Epithelial cell of prostate (primary cell): Measurements from ENCODE around the gene BCOR.

Experiments
- DNase-seq: peaks from one replicate; pipeline ENCODE4 v3.0.0-alpha.2; 2011; ENCODE audit warnings: low read depth, low spot score
- H3K27ac ChIP-seq: fragments of 450-650 bp; 2 replicates; pipeline ENCODE4 v1.5.1; 2017; ENCODE audit warnings: mild to moderate bottlenecking

BCOR gene

GRCh38 chrX:40073439-40074054 is 24.2 kb downstream of the BCOR start:
- no peak for DNase-seq
- H3K27ac ChIP-seq = no peak overlapping the region

DNA sequence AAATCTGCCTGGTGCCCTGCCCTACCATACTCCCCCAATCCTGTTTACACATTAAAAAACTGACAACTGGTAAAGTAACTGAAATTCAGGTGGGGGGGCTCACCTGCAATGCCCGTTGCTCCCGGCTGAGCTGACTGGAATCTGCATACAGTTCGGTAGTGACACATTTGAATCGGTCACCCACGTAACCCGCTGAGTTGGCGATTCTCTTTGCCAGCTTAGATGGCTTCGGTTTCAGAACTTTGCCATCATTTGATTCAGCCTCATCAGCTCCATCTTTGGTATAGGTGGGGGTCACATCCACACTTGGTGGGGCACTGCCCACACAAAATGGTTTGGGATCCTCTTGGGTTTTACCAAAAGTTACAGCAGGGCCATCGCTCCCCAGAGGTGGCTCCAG is 25.5 kb downstream of the BCOR start:
- H3K27ac ChIP-seq = no peak overlapping the region
- DNase-seq = no peak

GRCh38 chrX:40068048-40068447 is 29.7 kb downstream of the BCOR start:
- no peak overlapping the region for H3K27ac ChIP-seq
- no peak for DNase-seq

- no peak for DNase-seq
- no peak overlapping the region for H3K27ac ChIP-seq
These were observed 31.1 kb downstream of the BCOR start for GRCh38 chrX:40066700-40067099.

DNA sequence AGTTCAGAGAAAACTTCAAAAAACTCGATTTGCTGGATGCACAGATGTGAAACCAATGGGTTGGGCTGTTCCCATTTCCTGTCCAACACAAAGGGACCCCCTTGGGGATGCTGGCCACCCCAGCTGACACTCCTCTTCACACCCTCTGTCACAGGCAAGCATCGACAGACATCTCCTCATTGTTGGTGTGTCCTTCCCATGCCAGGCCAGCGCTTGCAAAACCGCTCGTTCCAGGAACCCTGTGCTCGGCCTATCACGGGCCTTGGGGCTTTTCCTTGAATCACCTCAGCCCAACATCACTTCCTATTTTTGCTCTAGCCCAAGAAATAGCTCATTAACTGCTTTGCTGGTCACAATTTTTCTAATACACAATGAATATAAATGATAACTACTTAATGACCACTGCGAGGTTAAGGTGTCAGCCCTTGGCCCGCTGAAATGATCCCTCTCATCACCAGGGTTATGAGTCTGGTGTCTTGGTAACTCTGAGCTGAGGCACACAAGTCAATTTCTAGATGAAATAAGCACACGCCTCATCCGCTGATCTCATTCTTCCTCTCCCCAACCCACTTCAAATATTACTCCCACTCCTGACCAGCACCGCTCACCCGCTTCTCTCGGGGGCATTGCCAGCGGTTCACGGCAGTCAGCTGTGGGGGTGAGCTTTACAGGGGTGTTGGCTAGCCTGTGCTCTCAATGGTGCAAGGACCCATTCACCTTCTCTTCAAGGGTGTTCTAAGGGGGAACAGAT is 32.3 kb downstream of the BCOR start:
- no peak for DNase-seq

DNA sequence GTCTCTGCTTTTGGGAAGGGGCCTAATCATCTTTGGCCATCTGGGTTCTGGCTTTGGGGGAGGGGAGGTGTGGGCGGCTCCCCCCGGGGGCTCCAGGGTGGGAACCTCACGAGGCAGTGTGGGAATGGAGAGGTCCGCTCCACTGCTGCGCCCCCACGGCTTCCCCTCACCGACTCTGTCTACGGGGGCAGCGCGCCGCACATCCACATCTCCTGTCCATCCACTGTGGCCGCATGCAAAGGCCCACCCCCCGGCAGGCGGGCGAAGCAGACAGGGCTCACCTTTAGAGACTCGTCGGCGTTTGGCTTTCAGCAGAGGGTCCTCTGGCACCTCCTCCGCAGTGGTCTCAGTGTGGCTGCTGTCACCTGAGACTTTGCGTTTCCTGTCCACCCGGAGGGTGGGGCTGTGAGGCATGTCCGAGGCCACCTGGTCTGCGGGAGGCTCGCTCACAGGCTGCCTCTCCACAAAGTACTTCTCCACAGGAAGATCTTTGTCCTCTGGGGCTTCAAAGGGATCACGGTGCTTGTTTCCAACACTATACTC is 33.6 kb downstream of the BCOR start:
- no peak for DNase-seq
- no peak overlapping the region for H3K27ac ChIP-seq

More for the DNA sequence above, 32.3 kb downstream of the BCOR start:
- no peak overlapping the region for H3K27ac ChIP-seq

GRCh38 chrX:40063555-40063954 is 34.2 kb downstream of the BCOR start:
- H3K27ac ChIP-seq = no peak overlapping the region
- DNase-seq = no peak

DNA sequence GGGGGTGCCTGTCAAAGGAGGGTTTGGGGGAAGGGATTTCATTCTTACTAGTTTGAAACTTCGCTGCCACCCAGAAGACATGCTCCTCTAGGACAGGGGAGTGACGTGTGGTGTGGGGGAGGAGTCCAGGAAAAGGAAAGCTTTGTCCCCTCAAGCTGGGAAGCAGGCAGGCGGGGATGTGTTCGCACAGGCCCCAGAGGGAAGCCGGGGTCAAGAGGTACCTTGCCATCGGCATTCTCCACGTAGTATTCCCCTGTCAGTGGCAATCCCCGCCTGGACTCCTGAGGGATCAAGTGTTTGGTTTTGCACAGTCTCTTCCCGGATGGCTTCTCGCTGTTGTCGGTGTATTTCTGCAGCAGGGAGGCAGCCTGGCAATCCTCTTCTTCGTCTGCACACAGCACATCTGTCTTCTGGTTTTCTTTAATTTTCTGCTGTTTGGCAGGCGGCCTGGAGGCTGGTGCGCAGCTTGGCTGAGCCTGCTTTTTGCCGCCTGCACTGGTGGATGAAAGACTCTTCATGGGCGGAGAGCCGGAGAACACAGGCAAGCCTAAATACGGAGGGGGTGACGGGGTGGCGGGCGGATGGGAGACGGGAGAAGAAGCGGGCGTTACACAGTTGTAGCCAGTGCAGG is 35.1 kb downstream of the BCOR start:
- H3K27ac ChIP-seq = no peak overlapping the region
- no peak for DNase-seq

- DNase-seq = no peak
- no peak overlapping the region for H3K27ac ChIP-seq
These were observed 35.8 kb downstream of the BCOR start for GRCh38 chrX:40061871-40062524.

DNA sequence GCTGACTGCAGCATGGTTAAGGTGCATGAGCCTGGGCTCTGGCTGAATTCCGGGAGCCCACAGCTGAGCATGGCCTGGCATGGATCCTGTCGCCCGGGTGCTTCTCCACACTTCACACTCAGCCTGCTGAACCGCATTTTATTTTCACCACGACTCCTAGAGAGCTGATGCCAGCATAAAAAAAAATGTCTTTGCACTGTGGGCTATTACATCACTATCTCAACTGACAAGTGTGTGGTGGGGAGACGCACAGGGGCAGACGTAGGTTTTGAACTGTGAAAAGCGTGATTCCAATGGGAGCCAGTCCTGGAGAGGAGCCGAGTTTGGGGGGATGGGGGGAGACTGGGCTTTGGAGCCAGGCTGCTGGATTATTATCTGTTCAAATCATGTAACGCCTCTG is 36.8 kb downstream of the BCOR start:
- DNase-seq = no peak
- no peak overlapping the region for H3K27ac ChIP-seq

DNA sequence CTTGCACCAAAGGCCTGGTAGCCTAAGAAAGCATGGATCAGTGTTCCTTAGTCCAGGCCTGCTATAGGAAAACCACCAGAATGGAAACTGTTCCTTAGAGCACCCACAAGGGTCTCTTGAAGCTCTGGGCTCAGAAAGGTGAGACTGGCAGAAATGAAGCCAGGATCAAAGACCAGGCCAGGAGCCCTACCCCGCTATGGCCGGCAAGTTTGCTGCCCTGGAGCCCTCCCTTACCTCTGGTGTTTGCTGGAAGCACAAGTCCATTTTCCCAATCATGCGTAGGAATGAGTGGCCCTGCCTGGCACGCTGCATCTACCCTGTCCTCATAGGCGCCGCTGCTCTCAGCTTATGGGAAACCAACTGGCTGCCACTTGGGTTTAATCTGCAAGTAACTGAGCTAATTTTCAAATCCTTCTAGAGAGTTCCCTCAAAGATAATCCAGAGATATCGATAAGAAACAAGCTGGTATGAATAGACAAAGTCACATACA is 37.4 kb downstream of the BCOR start:
- H3K27ac ChIP-seq = no peak overlapping the region
- DNase-seq = no peak

DNA sequence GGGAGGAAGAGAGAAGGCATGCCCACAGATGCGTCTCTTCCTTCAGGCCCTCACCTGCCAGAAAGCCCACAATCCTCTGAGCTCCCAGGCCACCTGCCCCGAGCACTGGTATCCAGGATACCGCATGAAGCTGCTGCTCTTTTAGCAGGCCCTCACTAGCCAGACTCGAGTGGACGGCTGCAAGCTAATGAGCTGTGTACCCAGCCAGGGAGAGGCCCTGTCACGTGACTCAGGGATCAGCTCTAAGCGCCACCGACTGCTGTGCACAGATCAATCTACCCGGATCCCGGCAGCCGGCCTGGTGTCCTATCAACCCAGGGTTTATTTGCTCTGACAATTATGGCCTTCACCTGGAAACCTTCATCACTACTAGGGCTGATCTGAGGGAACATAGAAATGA is 39.0 kb downstream of the BCOR start:
- no peak overlapping the region for H3K27ac ChIP-seq
- no peak for DNase-seq

DNA sequence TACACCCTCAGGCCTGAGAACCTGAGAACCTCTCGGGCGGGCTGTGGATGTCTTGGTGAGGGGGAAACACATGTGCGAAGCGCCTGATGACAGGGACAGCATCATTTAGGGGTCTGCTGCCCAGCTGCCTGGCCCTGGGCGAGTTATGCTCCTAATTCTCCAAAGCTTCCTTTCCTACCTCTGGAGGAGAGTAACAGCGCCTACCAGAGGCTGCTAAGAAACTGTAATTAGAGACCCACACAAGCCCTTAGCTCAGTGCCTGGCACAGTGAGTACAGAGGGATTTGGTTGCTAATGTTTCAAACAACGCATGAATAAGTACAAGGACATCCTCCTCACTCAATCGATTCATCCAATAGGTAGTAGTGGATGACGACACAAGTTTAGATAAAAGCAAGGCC is 40.4 kb downstream of the BCOR start:
- DNase-seq = no peak
- no peak overlapping the region for H3K27ac ChIP-seq

- no peak for DNase-seq
- no peak overlapping the region for H3K27ac ChIP-seq
These were observed 41.3 kb downstream of the BCOR start for GRCh38 chrX:40056420-40056819.

- no peak for DNase-seq
- no peak overlapping the region for H3K27ac ChIP-seq
These were observed 42.3 kb downstream of the BCOR start for GRCh38 chrX:40055495-40055894.

DNA sequence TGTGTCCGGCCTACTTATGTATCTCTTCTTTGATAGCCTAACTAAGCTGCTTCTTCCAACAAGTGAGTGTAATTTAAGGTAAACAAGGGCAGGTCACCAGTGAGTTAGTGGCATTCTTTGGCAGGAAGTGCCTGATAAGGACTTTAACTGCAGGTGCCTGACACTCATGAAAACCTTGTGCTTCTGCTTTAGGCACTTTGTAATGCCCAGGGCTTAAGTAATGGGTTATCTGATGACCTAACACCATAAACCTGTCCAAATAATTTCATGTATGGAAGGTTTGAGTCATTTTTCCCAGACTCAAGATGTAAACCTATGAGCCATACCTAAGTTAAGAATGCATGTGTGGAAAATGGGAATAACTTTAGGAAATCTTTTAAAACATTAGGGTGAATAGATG is 43.0 kb downstream of the BCOR start:
- DNase-seq = no peak
- no peak overlapping the region for H3K27ac ChIP-seq

DNA sequence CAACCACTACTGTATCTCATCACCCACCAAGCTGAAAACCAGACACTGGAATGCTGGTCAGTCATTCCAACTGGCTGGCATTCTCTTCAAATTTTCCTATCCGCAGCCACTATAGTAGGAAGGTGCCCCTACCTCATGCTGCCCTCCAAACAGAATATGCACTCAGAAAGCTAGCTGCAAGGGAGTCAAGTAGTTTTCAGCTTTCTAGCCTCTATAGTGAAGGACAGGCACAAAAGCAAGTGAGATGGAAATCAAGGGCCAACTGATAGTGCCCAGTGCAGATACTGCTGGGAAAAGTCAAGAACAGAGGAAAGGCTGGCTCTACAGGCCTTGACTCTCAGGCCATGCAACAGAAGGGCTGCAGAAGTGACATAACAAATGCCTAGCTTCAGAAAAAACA is 47.2 kb downstream of the BCOR start:
- H3K27ac ChIP-seq = no peak overlapping the region
- no peak for DNase-seq

DNA sequence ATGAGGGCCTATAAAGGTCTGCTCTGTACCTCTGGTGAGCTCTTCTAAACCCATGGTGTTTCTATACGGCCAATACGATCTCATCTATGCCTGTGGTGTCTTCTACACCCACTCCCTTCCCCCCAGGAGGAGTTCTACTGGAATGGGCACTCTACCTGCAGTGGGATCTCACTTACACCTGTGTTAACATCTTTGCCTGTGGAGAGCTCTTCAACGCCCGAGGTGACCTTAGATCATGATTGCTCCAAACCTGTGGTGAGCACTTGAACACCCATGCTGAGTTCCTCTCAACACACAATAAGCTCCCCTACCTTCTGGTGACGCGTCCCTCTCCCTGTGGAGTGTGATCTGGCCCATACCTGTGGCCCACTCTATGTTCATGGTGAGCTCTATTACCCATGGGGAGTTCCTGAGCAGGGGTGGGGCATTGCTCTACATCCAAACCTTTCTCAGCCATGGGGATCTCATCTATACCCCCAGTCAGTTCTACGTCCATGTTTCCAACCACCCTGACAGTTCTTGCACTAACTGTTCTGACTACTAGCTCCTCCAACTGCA is 48.6 kb downstream of the BCOR start:
- DNase-seq = no peak
- no peak overlapping the region for H3K27ac ChIP-seq

DNA sequence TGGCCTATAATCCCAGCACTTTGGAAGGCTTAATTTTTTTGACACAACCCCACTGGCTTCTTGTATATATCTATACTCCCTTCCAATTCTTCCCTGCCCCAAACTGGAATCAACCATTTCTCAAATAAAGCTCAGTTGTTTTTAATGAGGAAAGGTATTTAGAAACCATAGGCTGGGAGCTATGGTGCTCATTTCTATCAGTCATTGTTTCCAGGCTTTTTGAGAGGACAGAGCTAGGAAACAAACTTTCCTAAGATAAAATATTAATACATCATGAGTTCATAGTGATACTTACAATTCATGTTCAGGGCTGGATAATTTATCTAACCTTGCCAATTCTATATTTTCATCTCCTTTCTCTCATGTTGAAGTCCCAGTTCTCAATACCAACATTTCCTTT is 50.3 kb downstream of the BCOR start:
- no peak overlapping the region for H3K27ac ChIP-seq
- no peak for DNase-seq

GRCh38 chrX:40043895-40044294 is 53.9 kb downstream of the BCOR start:
- H3K27ac ChIP-seq = no peak overlapping the region
- no peak for DNase-seq
